Activated CD4-positive, alpha-beta T cell treated with anti-CD3 and anti-CD28 coated beads for 36 hours (primary cell): Measurements from ENCODE around the gene KLHL40. TPM values are rescaled to one million over a fixed set of nuclear protein-coding genes. Genes with fewer than 3 reads are reported as not detected.
A peak's percentile ranks its signal among the peaks of the same experiment; 100 is the strongest.

Source experiments
- ATAC-seq: fragments of 200-7000 bp; cut with Tn5 transposase; one replicate; pipeline ENCODE4 v1.10.0; 2021; ENCODE audit warnings: mild to moderate bottlenecking, moderate library complexity
- CTCF ChIA-PET: fragments of 350-600 bp; sonication (Branson Sonifier 250); formaldehyde crosslinking; loops from one replicate; lab custom pipeline; 2021; ENCODE audit warnings: antibody characterized with exemption; lab: Charles Lee
- POLR2A ChIA-PET: fragments of 350-600 bp; sonication (Branson Sonifier 250); formaldehyde crosslinking; loops from one replicate; lab custom pipeline; 2021; ENCODE audit warnings: antibody characterized with exemption, inconsistent platforms; lab: Charles Lee
- DNase-seq: peaks from one replicate; pipeline ENCODE4 v3.0.0-alpha.2; 2020
- H3K27ac Mint-ChIP-seq: one replicate; pipeline ENCODE4 v1.8.0; 2021; ENCODE audit warnings: mixed read lengths
- H3K27me3 Mint-ChIP-seq: one replicate; pipeline ENCODE4 v1.8.0; 2021; ENCODE audit warnings: mixed read lengths
- H3K36me3 Mint-ChIP-seq: one replicate; pipeline ENCODE4 v1.8.0; 2021; ENCODE audit warnings: low read depth, mixed read lengths
- H3K4me1 Mint-ChIP-seq: one replicate; pipeline ENCODE4 v1.8.0; 2021; ENCODE audit warnings: mixed read lengths
- H3K4me3 Mint-ChIP-seq: one replicate; pipeline ENCODE4 v1.8.0; 2021; ENCODE audit warnings: mild to moderate bottlenecking, moderate library complexity, mixed read lengths
- H3K9me3 Mint-ChIP-seq: one replicate; pipeline ENCODE4 v1.8.0; 2021; ENCODE audit warnings: low read depth, mixed read lengths
- intact Hi-C, 2 experiments: fragments of 100-400 bp; cut with DNase I in 1 of 2; cut with micrococcal nuclease in 1 of 2; formaldehyde crosslinking; loops; one replicate each; pipeline versions ENCODE4 v1.14.2 to v1.15.1; 2022 to 2024; cut with DNase I, micrococcal nuclease
- total RNA-seq, 2 experiments: library from RNA; stranded (reverse); gene quantifications; one replicate each; pipeline ENCODE4 v1.2.3, GENCODE V29; 2021

KLHL40 gene
- total RNA-seq, 2 experiments from 2014 or later = not detected

DNA sequence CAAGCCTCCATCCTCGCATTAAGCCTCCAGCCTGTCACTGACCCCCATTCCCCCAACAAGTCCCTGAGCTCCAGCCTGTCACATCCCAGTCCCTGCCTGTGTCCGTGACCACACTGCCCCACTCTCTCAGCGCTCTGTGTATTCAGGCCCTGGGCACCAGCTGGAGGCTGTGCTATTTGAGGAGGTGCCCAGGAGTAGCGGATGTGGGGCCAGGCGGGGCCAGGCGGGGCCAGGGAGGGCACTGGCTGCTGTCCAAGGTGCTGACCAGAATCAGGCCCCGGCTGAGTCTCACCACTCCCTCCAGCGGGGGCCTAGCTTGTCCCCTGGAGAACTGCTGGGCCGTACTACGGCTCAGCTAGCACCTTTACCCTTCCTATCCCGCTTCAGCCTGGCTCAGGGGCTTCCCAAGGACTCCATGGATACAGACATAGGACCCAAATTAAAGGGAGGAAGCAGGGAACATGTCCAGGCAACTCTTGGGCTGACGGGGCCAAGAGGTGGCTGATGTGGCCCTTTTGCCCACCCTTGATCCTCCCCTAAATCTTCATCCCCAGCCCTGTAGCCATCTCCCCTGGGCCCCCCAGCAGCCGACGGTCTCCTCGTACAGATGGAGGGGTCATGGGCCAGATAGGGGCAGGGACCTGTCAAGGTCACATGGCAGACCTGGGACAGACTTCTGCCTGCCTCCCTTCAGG is 16.2 kb downstream of the KLHL40 start:
- Mint-ChIP-seq H3K36me3 (no peaks in the 10 kb centered on the region), H3K4me3 (no peak overlapping the region), H3K4me1 (peaks cover 5% of the 10 kb centered on the region), H3K27ac (no peak overlapping the region), H3K27me3 (peaks cover 9% of the 10 kb centered on the region), H3K9me3 (no peaks in the 10 kb centered on the region)
- intact Hi-C loops = no loop called here
- ChIA-PET CTCF (interaction anchor here (0.6 kb wide), 1 partner anchor 140 kb away, joined by 3 read pairs; no protein-coding TSS in a partner anchor), POLR2A (no interaction called here)
- peak; percentile 79 for DNase-seq
- peak; percentile 84 for ATAC-seq

DNA sequence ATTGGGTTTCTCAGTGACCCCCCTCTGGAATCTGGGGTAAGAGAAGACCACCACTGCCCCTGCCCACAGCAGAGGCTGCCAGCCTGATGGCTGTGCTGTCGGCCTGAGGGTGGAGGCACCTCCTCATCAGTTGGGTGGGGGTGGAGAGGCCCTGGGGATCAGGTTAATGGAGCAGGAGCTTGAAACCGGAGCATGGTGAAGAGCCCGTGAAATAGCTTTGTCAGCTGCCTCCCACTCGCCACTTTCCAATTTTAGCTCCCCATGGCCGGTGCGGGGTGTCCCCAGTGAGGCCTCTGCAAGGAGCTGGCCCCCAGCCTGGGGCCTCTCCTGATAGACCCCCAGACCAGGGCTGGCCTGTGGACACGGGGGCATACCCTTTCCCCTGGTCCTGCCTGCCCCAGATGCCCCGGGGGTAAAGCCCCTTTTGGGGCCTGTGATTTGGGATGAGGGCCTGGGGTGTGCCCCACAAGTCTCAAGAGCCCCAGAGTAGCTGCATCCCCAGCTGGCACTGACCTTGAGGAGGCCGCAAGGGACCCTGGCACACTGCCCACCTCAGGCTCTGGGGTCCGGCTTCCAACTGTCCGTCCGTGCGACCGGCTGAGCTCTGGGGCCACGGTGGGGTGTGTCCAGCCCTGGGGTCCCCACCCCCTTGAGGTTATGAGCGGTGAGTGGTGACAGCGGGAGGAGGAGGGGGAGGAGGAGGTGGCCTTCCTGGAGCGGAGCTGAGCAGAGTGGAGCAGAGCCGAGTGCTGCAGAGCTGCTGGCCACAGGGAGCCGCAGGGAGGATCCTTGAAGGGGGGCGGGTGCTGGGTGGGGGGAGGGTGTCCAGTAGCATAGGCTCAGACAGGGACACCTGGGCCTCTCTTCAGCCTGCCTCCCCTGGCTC is 17.0 kb downstream of the KLHL40 start, which contains the start of gene HHATL:
TSS of gene HHATL (minus strand) at position 733 of the 886 bp plus-strand sequence. CDS start 1,972 bp downstream, outside the sequence.
- H3K27me3 Mint-ChIP-seq = peaks cover 9% of the 10 kb centered on the region
- ATAC-seq (no peak), DNase-seq (no peak)
- H3K36me3 Mint-ChIP-seq = no peaks in the 10 kb centered on the region
- H3K4me1 Mint-ChIP-seq = peaks cover 5% of the 10 kb centered on the region
- intact Hi-C loops = no loop called here
- H3K27ac Mint-ChIP-seq = no peak within 1 kb of the TSS
- H3K9me3 Mint-ChIP-seq = no peaks in the 10 kb centered on the region
- H3K4me3 Mint-ChIP-seq = no peak within 1 kb of the TSS
- ChIA-PET CTCF (interaction anchor here (1.0 kb wide), 1 partner anchor 48 kb away, joined by 3 read pairs; no protein-coding TSS in a partner anchor), POLR2A (no interaction called here)

DNA sequence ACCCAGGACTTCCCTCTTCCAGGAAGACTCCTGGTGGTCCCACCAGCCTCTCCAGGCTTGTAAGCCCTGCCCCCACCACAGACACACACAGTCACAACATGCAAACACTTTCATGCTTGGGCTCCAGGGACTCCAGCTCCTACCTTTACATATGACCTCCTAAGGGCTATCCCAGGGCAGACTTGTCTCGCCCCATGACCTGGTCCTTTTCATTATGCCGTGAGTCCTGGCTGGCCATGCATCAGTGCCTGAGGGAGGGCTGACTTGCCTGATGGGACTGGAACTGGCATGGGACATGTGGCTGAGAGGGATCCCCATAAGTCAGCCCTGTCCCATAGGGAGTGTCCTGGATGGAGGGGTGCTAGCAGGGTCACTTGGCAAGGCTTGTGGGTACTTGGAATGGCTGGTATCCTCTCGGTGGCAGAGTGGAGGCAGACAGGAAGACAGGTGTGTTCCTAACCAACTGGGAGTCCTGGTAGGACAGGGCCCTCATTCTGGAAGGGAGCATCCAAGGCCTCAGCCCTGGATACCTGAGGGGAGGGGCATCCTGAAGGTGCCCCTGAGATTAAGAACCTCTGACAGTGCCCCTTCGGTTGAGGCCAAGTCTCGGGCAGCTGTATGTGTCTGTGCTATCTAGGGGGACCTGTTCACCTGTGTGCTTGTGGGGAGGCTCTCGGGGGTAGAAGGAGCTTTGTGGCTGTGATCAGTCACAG is 17.8 kb downstream of the KLHL40 start:
- no peak overlapping the region for H3K27ac Mint-ChIP-seq
- ChIA-PET POLR2A (no interaction called here), CTCF (interaction anchor here (1.0 kb wide), 1 partner anchor 47 kb away, joined by 3 read pairs; no protein-coding TSS in a partner anchor)
- H3K9me3 Mint-ChIP-seq = no peaks in the 10 kb centered on the region
- intact Hi-C loops = no loop called here
- peaks cover 9% of the 10 kb centered on the region for H3K27me3 Mint-ChIP-seq
- no peak overlapping the region for H3K4me3 Mint-ChIP-seq
- ATAC-seq (no peak), DNase-seq (no peak)
- H3K4me1 Mint-ChIP-seq = peaks cover 5% of the 10 kb centered on the region
- no peaks in the 10 kb centered on the region for H3K36me3 Mint-ChIP-seq

DNA sequence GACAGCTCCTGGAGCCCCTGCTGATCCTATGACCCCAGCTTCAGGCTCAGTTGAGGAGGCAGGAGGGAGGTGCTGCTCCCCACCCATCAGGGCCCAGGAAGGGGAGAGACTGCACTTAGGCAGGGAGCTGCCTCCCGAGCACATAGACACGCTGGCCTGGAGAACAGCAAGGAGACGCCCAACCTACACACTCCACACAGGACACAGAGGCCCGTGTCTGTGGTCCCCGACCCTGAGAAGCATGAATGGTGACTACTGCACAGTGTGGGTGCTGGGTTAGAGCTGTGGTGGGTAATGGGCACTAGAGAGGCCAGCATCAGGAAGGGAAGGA is 18.3 kb downstream of the KLHL40 start:
- no peak overlapping the region for H3K27ac Mint-ChIP-seq
- no peaks in the 10 kb centered on the region for H3K9me3 Mint-ChIP-seq
- no peak overlapping the region for H3K4me3 Mint-ChIP-seq
- ChIA-PET POLR2A (no interaction called here), CTCF (no interaction called here)
- peaks cover 3% of the 10 kb centered on the region for H3K4me1 Mint-ChIP-seq
- no peak for DNase-seq
- no peaks in the 10 kb centered on the region for H3K36me3 Mint-ChIP-seq
- peaks cover 9% of the 10 kb centered on the region for H3K27me3 Mint-ChIP-seq
- ATAC-seq = no peak
- intact Hi-C loops = no loop called here

DNA sequence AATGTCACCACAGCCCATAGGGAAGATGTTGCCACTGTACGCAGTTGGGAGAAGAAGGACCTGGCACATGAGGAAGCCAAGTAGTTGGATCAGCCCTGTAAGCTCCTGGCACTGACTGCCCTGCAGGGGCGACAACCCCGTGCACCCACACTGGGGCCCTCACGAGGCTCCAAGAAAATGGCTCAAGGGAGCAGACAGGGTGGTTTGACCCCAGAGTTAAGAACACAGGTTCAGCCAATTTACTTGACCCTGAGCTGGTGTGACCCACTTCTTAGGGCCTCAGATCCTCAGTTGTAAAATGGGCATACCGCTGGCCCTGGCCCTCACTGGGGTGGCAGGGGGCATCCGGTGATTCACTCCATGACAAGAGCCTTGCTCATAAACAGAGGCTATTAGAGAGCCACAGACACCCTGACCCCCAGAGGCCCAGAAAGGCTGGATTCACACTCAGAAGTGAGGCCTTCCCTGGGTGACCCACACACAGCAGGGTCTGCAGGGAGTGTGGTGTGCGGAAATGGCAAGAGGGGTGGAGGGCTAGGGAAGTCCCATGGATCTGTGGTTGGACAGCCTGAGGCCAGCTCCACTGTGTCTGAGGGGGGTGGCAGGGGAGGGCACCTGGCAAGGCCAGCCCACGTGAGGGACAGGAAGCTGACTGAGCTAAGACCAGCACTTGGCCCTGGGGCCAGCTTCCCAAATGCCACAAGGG is 19.0 kb downstream of the KLHL40 start:
- ChIA-PET POLR2A (no interaction called here), CTCF (interaction anchor here (0.6 kb wide), 1 partner anchor 300 kb away, joined by 4 read pairs; no protein-coding TSS in a partner anchor)
- DNase-seq (no peak), ATAC-seq (no peak)
- Mint-ChIP-seq H3K4me1 (no peaks in the 10 kb centered on the region), H3K36me3 (no peaks in the 10 kb centered on the region), H3K9me3 (no peaks in the 10 kb centered on the region), H3K27me3 (peaks cover 9% of the 10 kb centered on the region), H3K27ac (no peak overlapping the region), H3K4me3 (no peak overlapping the region)
- intact Hi-C loops = no loop called here

DNA sequence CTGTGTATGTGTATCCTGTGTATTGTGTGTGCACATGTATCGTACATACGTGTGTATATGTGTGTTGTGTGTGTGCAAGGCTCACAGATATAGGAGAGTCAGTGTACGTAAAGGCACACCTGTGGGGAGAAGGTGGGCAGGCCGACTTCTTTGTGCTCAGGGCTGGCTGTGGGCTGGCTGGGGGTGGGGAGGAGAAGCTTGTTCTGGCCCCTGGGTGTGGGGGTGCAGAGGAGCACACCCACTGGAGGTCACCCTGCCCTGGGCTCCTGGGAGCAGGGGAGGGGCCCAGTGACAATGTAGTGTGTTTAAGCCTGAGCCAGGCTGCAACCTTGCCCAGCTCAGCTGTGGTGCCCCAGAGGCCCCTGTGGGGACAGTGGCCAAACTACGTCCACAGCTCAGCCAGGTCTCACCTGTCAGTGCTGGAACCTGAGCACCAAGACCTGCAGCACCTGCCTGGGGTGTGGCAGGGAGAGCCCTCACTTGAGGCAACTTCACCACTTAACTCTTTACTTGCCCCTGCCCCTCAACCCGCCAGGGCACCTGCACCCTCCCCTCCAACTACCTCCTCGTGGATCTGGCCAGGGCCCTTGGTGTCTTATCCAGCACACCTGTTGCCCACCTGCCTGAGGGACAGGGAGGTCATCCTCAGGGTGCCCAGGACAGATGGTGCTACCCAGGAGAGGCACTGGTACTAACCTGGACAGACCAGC is 19.9 kb downstream of the KLHL40 start:
- Mint-ChIP-seq H3K27me3 (peaks cover 4% of the 10 kb centered on the region), H3K36me3 (no peaks in the 10 kb centered on the region), H3K4me1 (no peaks in the 10 kb centered on the region), H3K9me3 (no peaks in the 10 kb centered on the region), H3K4me3 (no peak overlapping the region), H3K27ac (no peak overlapping the region)
- DNase-seq (no peak), ATAC-seq (no peak)
- POLR2A ChIA-PET = no interaction called here
- intact Hi-C loops = no loop called here
- CTCF ChIA-PET = interaction anchor here (0.6 kb wide), 1 partner anchor 299 kb away, joined by 4 read pairs; no protein-coding TSS in a partner anchor

DNA sequence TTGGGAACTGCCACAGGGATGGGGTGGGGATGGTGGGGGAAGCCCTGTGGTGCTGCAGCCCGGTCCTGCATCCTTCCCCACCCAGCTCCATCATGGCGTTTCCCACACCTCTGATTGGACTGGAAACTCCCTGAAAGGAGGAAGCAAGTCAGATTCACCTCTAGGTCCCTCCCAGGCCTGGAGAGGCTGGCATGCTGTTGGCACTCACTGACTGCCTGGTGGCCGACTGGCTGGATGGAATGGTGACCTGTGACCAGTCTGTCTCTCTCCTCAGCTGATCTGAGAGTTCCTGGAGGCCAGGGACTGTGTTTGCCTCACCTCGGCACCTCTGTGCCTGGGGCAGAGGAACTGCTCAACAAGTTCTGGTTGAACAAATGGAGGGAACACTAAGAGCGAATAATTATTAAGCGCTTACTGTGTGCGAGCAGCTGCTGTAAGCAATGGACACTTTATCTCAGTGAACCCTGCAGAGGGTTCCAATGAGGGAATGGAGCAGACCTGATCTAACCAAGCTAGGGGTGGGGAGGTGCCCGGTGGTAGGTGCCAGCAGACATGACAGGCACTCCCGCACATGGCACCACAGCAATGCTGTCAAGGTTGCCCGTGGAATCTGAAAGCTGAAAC is 20.7 kb downstream of the KLHL40 start:
- intact Hi-C loops = no loop called here
- no peak for ATAC-seq
- DNase-seq = no peak
- H3K4me1 Mint-ChIP-seq = no peaks in the 10 kb centered on the region
- no peak overlapping the region for H3K27ac Mint-ChIP-seq
- no peaks in the 10 kb centered on the region for H3K36me3 Mint-ChIP-seq
- H3K9me3 Mint-ChIP-seq = no peaks in the 10 kb centered on the region
- ChIA-PET CTCF (no interaction called here), POLR2A (no interaction called here)
- no peak overlapping the region for H3K4me3 Mint-ChIP-seq
- H3K27me3 Mint-ChIP-seq = peaks cover 2% of the 10 kb centered on the region

DNA sequence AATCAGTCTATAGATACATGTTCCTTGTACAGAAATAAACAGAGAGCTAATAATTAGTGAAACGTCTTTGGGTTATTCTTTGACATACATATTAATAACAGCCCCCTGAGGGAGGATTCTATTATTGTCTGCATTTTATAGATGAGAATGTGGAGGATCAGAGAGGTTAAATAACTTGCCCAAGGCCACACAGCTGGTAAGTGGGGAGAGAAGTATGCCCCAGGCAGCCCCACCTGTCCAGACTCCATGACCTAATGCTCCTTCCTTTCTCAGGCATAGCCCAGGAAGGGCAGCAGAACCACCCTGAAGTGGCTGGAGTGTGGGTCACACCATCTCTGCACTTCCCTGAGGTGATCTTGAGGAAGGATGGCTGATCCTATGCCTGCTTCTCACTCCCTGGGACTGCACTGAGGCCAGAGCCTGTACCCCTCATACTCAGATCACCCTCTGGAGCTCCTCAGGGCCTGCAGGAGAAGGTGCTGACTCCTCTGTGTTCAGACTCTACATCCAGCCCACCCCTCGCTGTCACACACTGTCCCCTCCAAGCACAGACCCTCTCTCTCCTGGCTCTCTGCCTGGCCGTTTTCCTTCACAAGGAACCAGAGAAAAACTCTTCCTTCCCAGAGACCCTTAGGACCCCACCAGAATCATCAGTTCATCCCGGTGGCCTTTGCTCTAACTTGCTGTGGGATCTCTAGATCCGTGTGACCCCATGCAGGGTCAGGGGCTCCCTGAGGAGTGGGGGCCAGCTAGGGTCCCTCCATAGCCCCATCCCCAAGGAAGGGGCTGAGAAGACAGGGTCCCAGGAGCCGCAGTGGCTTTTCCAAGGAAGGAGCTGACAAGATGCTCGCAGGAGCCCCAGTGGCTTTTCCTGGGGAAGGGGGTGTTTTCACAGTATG is 21.6 kb downstream of the KLHL40 start:
- Mint-ChIP-seq H3K4me1 (no peaks in the 10 kb centered on the region), H3K27me3 (no peaks in the 10 kb centered on the region), H3K9me3 (no peaks in the 10 kb centered on the region), H3K27ac (no peak overlapping the region), H3K4me3 (no peak overlapping the region), H3K36me3 (no peaks in the 10 kb centered on the region)
- ATAC-seq (no peak), DNase-seq (no peak)
- CTCF ChIA-PET = no interaction called here
- POLR2A ChIA-PET = no interaction called here
- intact Hi-C loops = no loop called here

DNA sequence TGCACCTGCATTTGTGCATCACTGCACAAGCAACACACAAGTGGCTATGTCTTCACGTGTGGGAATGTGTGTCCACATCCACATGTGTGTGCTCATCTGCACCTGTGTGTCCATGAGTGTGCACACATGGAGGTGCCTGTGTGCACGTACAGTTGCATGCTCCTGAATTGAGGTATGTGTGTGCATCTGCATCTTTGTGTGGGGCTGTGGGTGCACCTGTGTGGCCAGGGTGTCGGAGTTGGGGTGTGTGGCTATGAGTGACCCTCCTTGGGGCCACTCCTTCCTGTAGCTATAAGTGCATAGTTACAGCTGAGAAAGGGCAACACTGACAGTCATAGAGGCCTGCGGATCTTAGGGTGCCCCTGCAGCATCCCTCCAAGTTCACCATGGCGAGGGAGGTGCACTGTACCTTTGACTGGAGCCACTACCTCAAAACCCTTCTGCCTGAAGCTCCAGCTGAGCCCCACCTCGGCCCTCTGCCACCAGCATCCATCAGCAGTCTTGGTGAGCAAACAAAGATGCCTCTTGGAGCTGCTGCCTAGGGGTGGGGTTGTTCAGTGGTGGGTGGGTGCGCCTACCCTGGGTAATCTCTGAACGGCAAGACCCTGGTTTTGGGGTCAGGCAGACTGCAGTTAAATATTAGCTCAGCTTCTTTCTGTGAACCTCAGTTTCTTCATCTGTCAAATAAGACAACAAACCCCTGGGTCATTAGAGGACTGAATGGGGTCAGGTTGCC is 22.5 kb downstream of the KLHL40 start:
- CTCF ChIA-PET = no interaction called here
- intact Hi-C loops = no loop called here

More for the DNA sequence above, 22.5 kb downstream of the KLHL40 start:
- DNase-seq = no peak
- H3K4me1 Mint-ChIP-seq = no peaks in the 10 kb centered on the region
- H3K36me3 Mint-ChIP-seq = no peaks in the 10 kb centered on the region
- no peak overlapping the region for H3K4me3 Mint-ChIP-seq
- H3K9me3 Mint-ChIP-seq = no peaks in the 10 kb centered on the region
- no peaks in the 10 kb centered on the region for H3K27me3 Mint-ChIP-seq
- POLR2A ChIA-PET = no interaction called here
- no peak for ATAC-seq
- no peak overlapping the region for H3K27ac Mint-ChIP-seq
